Sigmoid colon (tissue), 7 donors: ENCODE measurements around the gene MACROD2. TPM values are rescaled to one million over a fixed set of nuclear protein-coding genes. Genes with fewer than 3 reads are reported as not detected.
"Not testable (repeated sequence)": the region's sequence is repeated elsewhere in the genome, so short reads cannot be mapped to it uniquely, and the experiment has no call there.

ENCODE experiments used
- DNase-seq: peaks from one replicate; pipeline ENCODE4 v3.0.0-alpha.2; 2019
- H3K27ac ChIP-seq, 4 donors: fragments of 200-600 bp; sonication (generic); one replicate each; pipeline ENCODE4 v1.5.1; 2016 to 2019; ENCODE audit warnings: mild to moderate bottlenecking in 1 of 4
- H3K27me3 ChIP-seq, 3 donors: fragments of 200-600 bp; sonication (generic); one replicate each; pipeline ENCODE4 v1.5.1; 2019; ENCODE audit warnings: mild to moderate bottlenecking in 1 of 3
- H3K36me3 ChIP-seq, 4 donors: fragments of 200-600 bp; sonication (generic); one replicate each; pipeline ENCODE4 v1.5.1; 2016 to 2019
- H3K4me1 ChIP-seq, 4 donors: fragments of 200-600 bp; sonication (generic); one replicate each; pipeline ENCODE4 v1.5.1; 2017 to 2019
- H3K4me3 ChIP-seq, 4 donors: fragments of 200-600 bp; sonication (generic); one replicate each; pipeline ENCODE4 v1.5.1; 2017 to 2019; ENCODE audit warnings: mild to moderate bottlenecking in 2 of 4, moderate library complexity in 1 of 4
- H3K9me3 ChIP-seq, 4 donors: fragments of 200-600 bp in 3 of 4; sonication (generic) in 3 of 4; one replicate each; pipeline versions ENCODE4 v1.5.1 to v1.6.1; 2013 to 2019
- EP300 ChIP-seq, 4 donors: sonication (generic); formaldehyde crosslinking; IDR thresholded peaks; one replicate each; pipeline ENCODE4 v1.6.1; 2017; ENCODE audit warnings: antibody characterized with exemption in 4 of 4
- POLR2A ChIP-seq, 2 donors: fragments of 450-650 bp; IDR thresholded peaks; one replicate each; pipeline ENCODE4 v1.6.1; 2016; ENCODE audit warnings: antibody characterized with exemption in 2 of 2, mild to moderate bottlenecking in 2 of 2, moderate library complexity in 2 of 2
- POLR2AphosphoS5 ChIP-seq, 4 donors: sonication (generic); formaldehyde crosslinking; IDR thresholded peaks; one replicate each; pipeline ENCODE4 v1.6.1; 2017; ENCODE audit warnings: antibody characterized with exemption in 4 of 4
- WGBS, 2 donors: extraction: QIAGEN DNeasy Blood & Tissue Kit; methylation state at CpG; one replicate each; pipeline ENCODE4 v1.1.7; 2013; 5-methylcytosine and 5-hydroxymethylcytosine counted together
- intact Hi-C: fragments of 100-400 bp; cut with DNase I; formaldehyde crosslinking; loops from one replicate; pipeline ENCODE4 v1.15.1; 2023
- polyA plus RNA-seq, 3 donors: library from polyadenylated mRNA; stranded (reverse); fragments of 200-250 nt; gene quantifications; one replicate each; pipeline ENCODE4 v1.2.3, GENCODE V29; 2013
- total RNA-seq, 4 donors: library from RNA; depleted of rRNA; stranded (reverse); fragments of >200 nt; gene quantifications; one replicate each; pipeline ENCODE4 v1.1.0, GENCODE V29; 2016
- TF ChIP-seq, protein P1 (sequence below), 4 experiments: fragments of 450-650 bp in 3 of 4; fragments of 200-600 bp in 1 of 4; IDR thresholded peaks; one replicate each; pipeline ENCODE4 v1.5.1; 2016 to 2019; ENCODE audit warnings: antibody characterized with exemption in 4 of 4, mild to moderate bottlenecking in 3 of 4, moderate library complexity in 2 of 4
- donor health status: healthy with polysubstance abuse.
- donor health status: Bipolar disorder and iron deficiency.
- donor health status: healthy.

Gene MACROD2
- total and polyA plus RNA-seq, 7 donors, result 1.2 to 22.4 (median 5.8) TPM

DNA sequence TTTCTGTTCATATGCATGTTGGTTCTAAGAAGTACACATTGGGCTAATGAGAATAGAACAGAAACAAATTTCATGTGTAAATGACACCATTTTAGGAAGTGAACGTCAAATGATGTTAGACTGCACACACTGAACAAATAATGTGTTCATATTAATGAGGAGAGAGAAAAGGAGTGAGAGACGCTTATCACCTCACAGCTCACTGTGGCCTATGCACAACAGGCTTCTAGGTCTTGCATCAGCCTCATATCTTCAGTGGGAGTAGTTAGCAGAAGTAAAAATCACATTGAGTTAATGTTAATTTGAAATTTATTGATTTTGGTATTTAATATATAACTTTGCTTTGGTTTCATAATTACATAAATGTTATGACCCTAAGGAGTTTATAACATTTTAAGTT lies 454.9 kb downstream of the MACROD2 start:
- 89% methylated on average over 2 of the region's 2 CpGs for WGBS, 2 donors
- DNase-seq, result no peak
- H3K4me3 ChIP-seq, result no peak overlapping the region
- no peak overlapping the region for H3K27ac ChIP-seq
- H3K9me3 ChIP-seq, result no peaks in the 10 kb centered on the region
- TF ChIP-seq EP300 (IDR thresholded peaks at IDR 0.05), result no peak
- TF ChIP-seq, protein P1, sequence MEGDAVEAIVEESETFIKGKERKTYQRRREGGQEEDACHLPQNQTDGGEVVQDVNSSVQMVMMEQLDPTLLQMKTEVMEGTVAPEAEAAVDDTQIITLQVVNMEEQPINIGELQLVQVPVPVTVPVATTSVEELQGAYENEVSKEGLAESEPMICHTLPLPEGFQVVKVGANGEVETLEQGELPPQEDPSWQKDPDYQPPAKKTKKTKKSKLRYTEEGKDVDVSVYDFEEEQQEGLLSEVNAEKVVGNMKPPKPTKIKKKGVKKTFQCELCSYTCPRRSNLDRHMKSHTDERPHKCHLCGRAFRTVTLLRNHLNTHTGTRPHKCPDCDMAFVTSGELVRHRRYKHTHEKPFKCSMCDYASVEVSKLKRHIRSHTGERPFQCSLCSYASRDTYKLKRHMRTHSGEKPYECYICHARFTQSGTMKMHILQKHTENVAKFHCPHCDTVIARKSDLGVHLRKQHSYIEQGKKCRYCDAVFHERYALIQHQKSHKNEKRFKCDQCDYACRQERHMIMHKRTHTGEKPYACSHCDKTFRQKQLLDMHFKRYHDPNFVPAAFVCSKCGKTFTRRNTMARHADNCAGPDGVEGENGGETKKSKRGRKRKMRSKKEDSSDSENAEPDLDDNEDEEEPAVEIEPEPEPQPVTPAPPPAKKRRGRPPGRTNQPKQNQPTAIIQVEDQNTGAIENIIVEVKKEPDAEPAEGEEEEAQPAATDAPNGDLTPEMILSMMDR (IDR thresholded peaks at IDR 0.05), result no peak
- no peak for TF ChIP-seq POLR2A (IDR thresholded peaks at IDR 0.05)
- TF ChIP-seq POLR2AphosphoS5 (IDR thresholded peaks at IDR 0.05), result no peak
- H3K4me1 ChIP-seq, result no peaks in the 10 kb centered on the region
- H3K27me3 ChIP-seq, result no peaks in the 10 kb centered on the region
- intact Hi-C loops, result no loop called here
- no peaks in the 10 kb centered on the region for H3K36me3 ChIP-seq

DNA sequence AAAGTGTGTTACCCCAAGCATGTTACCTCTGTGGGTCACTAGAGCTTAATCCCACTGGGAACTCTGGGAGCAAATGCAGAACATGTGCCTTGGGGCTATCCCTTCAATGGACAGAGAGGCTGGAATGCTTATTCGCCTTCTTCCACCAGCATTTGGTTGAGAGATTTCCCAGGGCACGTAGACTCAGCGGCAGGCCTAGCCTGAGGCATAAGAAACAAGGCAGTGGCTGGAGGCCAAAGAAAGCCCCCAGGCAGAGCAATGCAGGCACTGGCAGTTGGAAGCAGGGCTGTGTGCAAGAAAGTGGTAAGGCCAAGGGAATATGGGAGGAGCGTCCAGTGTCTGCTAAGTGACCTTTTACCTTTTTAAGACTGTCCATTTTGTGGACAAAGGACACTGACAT lies 456.1 kb downstream of the MACROD2 start:
- no peak for TF ChIP-seq EP300 (IDR thresholded peaks at IDR 0.05)
- TF ChIP-seq, protein P1 (IDR thresholded peaks at IDR 0.05), result no peak
- no peak for TF ChIP-seq POLR2A (IDR thresholded peaks at IDR 0.05)
- TF ChIP-seq POLR2AphosphoS5 (IDR thresholded peaks at IDR 0.05), result no peak
- WGBS, 2 donors, result 94 to 95% methylated on average over 4 of the region's 4 CpGs
- no peak overlapping the region for H3K27ac ChIP-seq
- intact Hi-C loops, result no loop called here
- no peaks in the 10 kb centered on the region for H3K9me3 ChIP-seq
- H3K27me3 ChIP-seq, result no peaks in the 10 kb centered on the region
- no peak for DNase-seq
- H3K4me3 ChIP-seq, result no peak overlapping the region
- H3K4me1 ChIP-seq, result no peaks in the 10 kb centered on the region
- no peaks in the 10 kb centered on the region for H3K36me3 ChIP-seq

DNA sequence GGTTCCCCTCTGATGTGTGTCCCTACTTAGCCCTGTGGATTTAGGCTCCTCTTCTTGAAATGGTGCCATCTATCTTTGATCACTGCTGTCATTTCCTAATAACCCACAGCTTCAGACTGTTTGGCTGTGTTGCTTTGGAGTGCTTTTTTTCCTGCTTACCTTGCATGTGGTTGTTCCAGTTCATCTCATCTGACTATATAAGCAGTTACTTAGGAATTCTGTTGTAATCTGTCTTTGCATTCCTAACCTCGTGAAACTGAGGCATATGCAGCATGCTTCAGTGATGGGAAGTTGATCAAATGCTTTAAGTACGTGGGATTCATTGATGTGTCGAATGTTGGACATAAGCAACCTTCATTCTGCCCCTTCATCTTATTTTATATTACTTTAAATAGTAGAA lies 457.9 kb downstream of the MACROD2 start:
- no peaks in the 10 kb centered on the region for H3K9me3 ChIP-seq
- H3K4me1 ChIP-seq, result no peaks in the 10 kb centered on the region
- H3K27me3 ChIP-seq, result no peaks in the 10 kb centered on the region
- no peak for DNase-seq
- no peak overlapping the region for H3K27ac ChIP-seq
- H3K4me3 ChIP-seq, result no peak overlapping the region
- 84 to 87% methylated on average over 3 of the region's 3 CpGs for WGBS, 2 donors
- TF ChIP-seq POLR2A (IDR thresholded peaks at IDR 0.05), result no peak
- TF ChIP-seq, protein P1 (IDR thresholded peaks at IDR 0.05), result no peak
- TF ChIP-seq POLR2AphosphoS5 (IDR thresholded peaks at IDR 0.05), result no peak
- TF ChIP-seq EP300 (IDR thresholded peaks at IDR 0.05), result no peak
- intact Hi-C loops, result no loop called here
- no peaks in the 10 kb centered on the region for H3K36me3 ChIP-seq

DNA sequence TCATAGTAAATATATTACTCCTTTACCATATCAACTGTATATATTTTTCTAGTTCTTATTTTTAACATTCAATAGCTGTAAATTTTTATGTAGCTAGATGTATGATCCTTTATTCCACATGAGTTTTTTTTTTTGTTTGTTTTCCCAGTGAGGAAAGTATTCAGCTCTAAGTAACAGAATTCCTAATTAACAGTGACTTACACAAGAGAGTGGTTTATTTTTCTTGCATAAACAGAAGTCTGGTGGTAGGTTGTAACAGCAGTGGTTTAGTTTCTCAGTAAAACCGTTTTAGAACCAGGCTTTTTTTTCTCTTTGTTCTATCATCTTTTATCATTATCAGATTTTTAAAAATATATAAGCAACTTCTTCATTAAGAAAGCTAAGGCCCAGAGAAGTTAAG lies 459.0 kb downstream of the MACROD2 start:
- H3K9me3 ChIP-seq, result no peaks in the 10 kb centered on the region
- intact Hi-C loops, result no loop called here
- H3K27me3 ChIP-seq, result no peaks in the 10 kb centered on the region
- no peaks in the 10 kb centered on the region for H3K4me1 ChIP-seq
- no peaks in the 10 kb centered on the region for H3K36me3 ChIP-seq
- WGBS, 2 donors, result 34 to 43% methylated on average over 1 of the region's 1 CpG
- TF ChIP-seq, protein P1 (IDR thresholded peaks at IDR 0.05), result no peak
- no peak for TF ChIP-seq POLR2AphosphoS5 (IDR thresholded peaks at IDR 0.05)
- TF ChIP-seq EP300 (IDR thresholded peaks at IDR 0.05), result no peak
- no peak for TF ChIP-seq POLR2A (IDR thresholded peaks at IDR 0.05)
- no peak for DNase-seq
- no peak overlapping the region for H3K4me3 ChIP-seq
- no peak overlapping the region for H3K27ac ChIP-seq

DNA sequence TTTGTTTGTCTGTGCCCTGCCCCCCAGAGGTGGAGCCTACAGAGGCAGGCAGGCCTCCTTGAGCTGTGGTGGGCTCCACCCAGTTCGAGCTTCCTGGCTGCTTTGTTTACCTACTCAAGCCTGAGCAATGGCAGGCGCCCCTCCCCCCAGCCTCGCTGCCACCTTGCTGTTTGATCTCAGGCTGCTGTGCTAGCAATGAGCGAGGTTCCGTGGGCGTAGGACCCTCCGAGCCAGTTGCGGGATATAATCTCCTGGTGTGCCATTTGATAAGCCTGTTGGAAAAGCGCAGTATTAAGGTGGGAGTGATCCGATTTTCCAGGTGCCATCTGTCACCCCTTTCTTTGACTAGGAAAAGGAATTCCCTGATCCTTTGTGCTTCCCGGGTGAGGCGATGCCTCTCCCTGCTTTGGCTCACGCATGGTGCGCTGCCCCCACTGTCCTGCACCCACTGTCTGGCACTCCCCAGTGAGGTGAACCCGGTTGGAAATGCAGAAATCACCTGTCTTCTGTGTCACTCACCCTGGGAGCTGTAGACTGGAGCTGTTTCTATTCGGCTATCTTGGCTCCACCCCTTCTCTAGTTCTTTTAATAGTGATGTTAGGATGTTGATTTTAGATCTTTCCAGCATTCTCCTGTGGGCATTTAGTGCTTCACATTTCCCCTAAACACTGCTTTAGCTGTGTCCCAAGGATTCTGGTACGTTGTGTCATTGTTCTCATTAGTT lies 471.9 kb downstream of the MACROD2 start:
- WGBS, 2 donors, result 43 to 89% methylated on average over 17 of the region's 17 CpGs
- H3K36me3 ChIP-seq, intact Hi-C loops, H3K9me3 ChIP-seq, H3K27ac ChIP-seq, H3K4me1 ChIP-seq, DNase-seq, H3K4me3 ChIP-seq, H3K27me3 ChIP-seq: not testable (repeated sequence)
